Choroid plexus epithelial cell (primary cell): ENCODE results near the gene CHST3.
"Not testable (repeated sequence)": the region's sequence is repeated elsewhere in the genome, so short reads cannot be mapped to it uniquely, and the experiment has no call there.

Source experiments
- DNase-seq: peaks from one replicate; pipeline ENCODE4 v3.0.0-alpha.2; 2010; ENCODE audit warnings: low read depth
- H3K4me3 ChIP-seq: 2 replicates; pipeline ENCODE4 v1.5.1; 2011; ENCODE audit warnings: low read depth, mild to moderate bottlenecking, control low read depth, low read length, moderate library complexity
- CTCF ChIP-seq: conservative IDR thresholded peaks from 2 replicates; pipeline ENCODE4 v1.5.1; 2011; ENCODE audit warnings: low read depth, mild to moderate bottlenecking, control low read depth, inconsistent platforms, low read length, moderate library complexity

Gene CHST3

GRCh38 chr10:71964098-71964742 lies at the start of gene CHST3:
TSS of gene CHST3 (plus strand) at chr10:71964395. CDS start at chr10:72005843, 41,448 bp downstream.
- H3K4me3 ChIP-seq = peak within 1 kb of the TSS; percentile 78
- TF ChIP-seq CTCF = no peak
- peak; percentile 63 for DNase-seq

GRCh38 chr10:71916827-71917226 lies 47.4 kb upstream of the CHST3 start:
- H3K4me3 ChIP-seq = no peak overlapping the region
- DNase-seq = no peak
- no peak for TF ChIP-seq CTCF

GRCh38 chr10:71918992-71919391 lies 45.2 kb upstream of the CHST3 start:
- no peak for DNase-seq
- no peak for TF ChIP-seq CTCF
- no peak overlapping the region for H3K4me3 ChIP-seq

- not testable (repeated sequence) for H3K4me3 ChIP-seq, DNase-seq
These were observed 44.1 kb upstream of the CHST3 start for GRCh38 chr10:71919956-71920539.

GRCh38 chr10:71920540-71921323 lies 43.5 kb upstream of the CHST3 start:
- no peak overlapping the region for H3K4me3 ChIP-seq
- no peak for TF ChIP-seq CTCF
- peak; percentile 44 for DNase-seq

- peak; percentile 31 for DNase-seq
- H3K4me3 ChIP-seq = no peak overlapping the region
- TF ChIP-seq CTCF = no peak
These were observed 42.7 kb upstream of the CHST3 start for GRCh38 chr10:71921324-71922027.

- H3K4me3 ChIP-seq = no peak overlapping the region
- no peak for DNase-seq
- TF ChIP-seq CTCF = no peak
These were observed 41.0 kb upstream of the CHST3 start for GRCh38 chr10:71923138-71923692.
